Stimulated activated naive CD4-positive, alpha-beta T cell (primary cell): ENCODE results near the gene SEMA4C.
"Not testable (repeated sequence)": the region's sequence is repeated elsewhere in the genome, so short reads cannot be mapped to it uniquely, and the experiment has no call there.

ENCODE experiments used
- DNase-seq, 6 experiments: peaks; one replicate each; lab custom pipeline; 2025; lab: John Stamatoyannopoulos, UW

SEMA4C gene

GRCh38 chr2:96898641-96899412 lies 28.9 kb upstream of the SEMA4C start:
- DNase-seq = no peak

GRCh38 chr2:96898135-96898505 lies 28.2 kb upstream of the SEMA4C start:
- DNase-seq = no peak

GRCh38 chr2:96897491-96898134 lies 27.7 kb upstream of the SEMA4C start:
- DNase-seq = no peak

- no peak for DNase-seq
Observed at GRCh38 chr2:96895746-96896651, 26.1 kb upstream of the SEMA4C start.

- no peak for DNase-seq
Observed at GRCh38 chr2:96895032-96895745, 25.3 kb upstream of the SEMA4C start.

- no peak for DNase-seq
Observed at GRCh38 chr2:96894151-96894531, 24.3 kb upstream of the SEMA4C start.

- no peak for DNase-seq
Observed at GRCh38 chr2:96893289-96894150, 23.6 kb upstream of the SEMA4C start.

GRCh38 chr2:96891591-96892333 lies 21.9 kb upstream of the SEMA4C start:
- peak in 3 of 6 experiments; percentile 22 to 55 (median 39) for DNase-seq

- DNase-seq = no peak
Observed at GRCh38 chr2:96890726-96891385, 21.0 kb upstream of the SEMA4C start.

GRCh38 chr2:96890252-96890651 lies 20.4 kb upstream of the SEMA4C start:
- DNase-seq = no peak

- not testable (repeated sequence) for DNase-seq
Observed at GRCh38 chr2:96889502-96889901, 19.6 kb upstream of the SEMA4C start.

GRCh38 chr2:96888072-96889011 lies 18.5 kb upstream of the SEMA4C start:
- DNase-seq = no peak

- no peak for DNase-seq
Observed at GRCh38 chr2:96887493-96888012, 17.7 kb upstream of the SEMA4C start.

- no peak for DNase-seq
Observed at GRCh38 chr2:96885432-96886347, 15.8 kb upstream of the SEMA4C start.

- no peak for DNase-seq
Observed at GRCh38 chr2:96884299-96885094, 14.6 kb upstream of the SEMA4C start.

GRCh38 chr2:96883306-96883705 lies 13.4 kb upstream of the SEMA4C start:
- DNase-seq = no peak
